HG03175 (cell line): Measurements from ENCODE around the gene NDUFB2.
"Not testable (repeated sequence)": the region's sequence is repeated elsewhere in the genome, so short reads cannot be mapped to it uniquely, and the experiment has no call there.

Experiments used
- ATAC-seq: cut with Tn5 transposase; IDR thresholded peaks from one replicate; pipeline ENCODE4 v1.9.1; 2021; ENCODE audit warnings: mild to moderate bottlenecking, moderate library complexity; ENCODE audit not compliant: unreplicated experiment

Gene NDUFB2

GRCh38 chr7:140689199-140690152 is 7.0 kb upstream of the NDUFB2 start:
- ATAC-seq = no peak

- ATAC-seq = no peak
These were observed 5.0 kb upstream of the NDUFB2 start for GRCh38 chr7:140691376-140692045.

- not testable (repeated sequence) for ATAC-seq
These were observed 2.7 kb upstream of the NDUFB2 start for GRCh38 chr7:140693849-140694248.

GRCh38 chr7:140694592-140694991 is 1.9 kb upstream of the NDUFB2 start:
- ATAC-seq = no peak

- ATAC-seq = no peak
These were observed 1.1 kb upstream of the NDUFB2 start for GRCh38 chr7:140695381-140695780.

GRCh38 chr7:140696024-140696679 is 356 bp upstream of the NDUFB2 start:
- ATAC-seq = no peak

GRCh38 chr7:140697447-140698143 is 1.1 kb downstream of the NDUFB2 start:
- no peak for ATAC-seq

GRCh38 chr7:140698477-140698876 is 2.0 kb downstream of the NDUFB2 start:
- ATAC-seq = no peak

GRCh38 chr7:140702774-140703173 is 6.3 kb downstream of the NDUFB2 start:
- no peak for ATAC-seq

GRCh38 chr7:140704205-140704604 is 7.7 kb downstream of the NDUFB2 start:
- no peak for ATAC-seq

GRCh38 chr7:140707132-140707531 is 10.6 kb downstream of the NDUFB2 start:
- no peak for ATAC-seq

GRCh38 chr7:140708764-140709163 is 12.3 kb downstream of the NDUFB2 start:
- ATAC-seq = not testable (repeated sequence)

GRCh38 chr7:140712392-140712791 is 15.9 kb downstream of the NDUFB2 start:
- ATAC-seq = not testable (repeated sequence)

- ATAC-seq = no peak
These were observed 18.0 kb downstream of the NDUFB2 start for GRCh38 chr7:140714331-140715040.

GRCh38 chr7:140719721-140720120 is 23.2 kb downstream of the NDUFB2 start:
- ATAC-seq = no peak

- ATAC-seq = no peak
These were observed 25.7 kb downstream of the NDUFB2 start for GRCh38 chr7:140722254-140722653.

- no peak for ATAC-seq
These were observed 26.5 kb downstream of the NDUFB2 start for GRCh38 chr7:140723006-140723405.

- ATAC-seq = no peak
These were observed 27.1 kb downstream of the NDUFB2 start for GRCh38 chr7:140723574-140723973.

- no peak for ATAC-seq
These were observed 28.2 kb downstream of the NDUFB2 start for GRCh38 chr7:140724706-140725105.

- ATAC-seq = no peak
These were observed 29.8 kb downstream of the NDUFB2 start for GRCh38 chr7:140726281-140726680.
